ENCODE results near the gene CDK7.
A peak's percentile ranks its signal among the peaks of the same experiment; 100 is the strongest.

The CDK7 gene

GRCh38 chr5:69234457-69235268 is at the start of gene CDK7:
Gene CDK7, plus strand, starts transcription at chr5:69234886. Its CDS starts 90 bp downstream, at chr5:69234976.
- DNase-seq (ENCODE audit: low read depth): peak; percentile 92
- no peak for TF ChIP-seq CTCF (IDR thresholded peaks at IDR 0.05; ENCODE audit: insufficient read depth, low read depth, low read length, missing control alignments)
- peak within 1 kb of the TSS; percentile 71 for H3K4me3 ChIP-seq (ENCODE audit: low read depth, low read length)

- no peak for TF ChIP-seq CTCF (IDR thresholded peaks at IDR 0.05; ENCODE audit: insufficient read depth, low read depth, low read length, missing control alignments)
- no peak for DNase-seq (ENCODE audit: low read depth)
- H3K4me3 ChIP-seq (ENCODE audit: low read depth, low read length): no peak overlapping the region
Measured at GRCh38 chr5:69187342-69187741, 47.3 kb upstream of the CDK7 start.

- TF ChIP-seq CTCF (IDR thresholded peaks at IDR 0.05; ENCODE audit: insufficient read depth, low read depth, low read length, missing control alignments): no peak
- no peak for DNase-seq (ENCODE audit: low read depth)
- H3K4me3 ChIP-seq (ENCODE audit: low read depth, low read length): peak overlapping the region; percentile 66
Measured at GRCh38 chr5:69188811-69189161, 45.9 kb upstream of the CDK7 start.

- TF ChIP-seq CTCF (IDR thresholded peaks at IDR 0.05; ENCODE audit: insufficient read depth, low read depth, low read length, missing control alignments): no peak
- peak within 1 kb of the TSS; percentile 66 for H3K4me3 ChIP-seq (ENCODE audit: low read depth, low read length)
- DNase-seq (ENCODE audit: low read depth): peak; percentile 90
Measured at GRCh38 chr5:69189162-69190086, 45.3 kb upstream of the CDK7 start, which contains the start of gene CENPH. Gene CENPH, plus strand, starts transcription at chr5:69189583. Its CDS starts 52 bp downstream, at chr5:69189635.

GRCh38 chr5:69202497-69202896 is 32.2 kb upstream of the CDK7 start:
- DNase-seq (ENCODE audit: low read depth): no peak
- TF ChIP-seq CTCF (IDR thresholded peaks at IDR 0.05; ENCODE audit: insufficient read depth, low read depth, low read length, missing control alignments): no peak
- no peak overlapping the region for H3K4me3 ChIP-seq (ENCODE audit: low read depth, low read length)

GRCh38 chr5:69206528-69207190 is 28.0 kb upstream of the CDK7 start:
- TF ChIP-seq CTCF (IDR thresholded peaks at IDR 0.05; ENCODE audit: insufficient read depth, low read depth, low read length, missing control alignments): no peak
- no peak for DNase-seq (ENCODE audit: low read depth)

More at GRCh38 chr5:69206528-69207190, 28.0 kb upstream of the CDK7 start:
- H3K4me3 ChIP-seq (ENCODE audit: low read depth, low read length): no peak overlapping the region
